Colon (tissue), 2 donors: Measurements from ENCODE around the gene MICB.
"Not testable (repeated sequence)": the region's sequence is repeated elsewhere in the genome, so short reads cannot be mapped to it uniquely, and the experiment has no call there.

Experiments used
- FAIRE-seq: peaks from 2 replicates; lab custom pipeline; 2012; peaks lifted over from hg19 to GRCh38; lab: Jason Lieb, UNC
- donor health status: control.
- donor health status: control.

MICB gene

DNA sequence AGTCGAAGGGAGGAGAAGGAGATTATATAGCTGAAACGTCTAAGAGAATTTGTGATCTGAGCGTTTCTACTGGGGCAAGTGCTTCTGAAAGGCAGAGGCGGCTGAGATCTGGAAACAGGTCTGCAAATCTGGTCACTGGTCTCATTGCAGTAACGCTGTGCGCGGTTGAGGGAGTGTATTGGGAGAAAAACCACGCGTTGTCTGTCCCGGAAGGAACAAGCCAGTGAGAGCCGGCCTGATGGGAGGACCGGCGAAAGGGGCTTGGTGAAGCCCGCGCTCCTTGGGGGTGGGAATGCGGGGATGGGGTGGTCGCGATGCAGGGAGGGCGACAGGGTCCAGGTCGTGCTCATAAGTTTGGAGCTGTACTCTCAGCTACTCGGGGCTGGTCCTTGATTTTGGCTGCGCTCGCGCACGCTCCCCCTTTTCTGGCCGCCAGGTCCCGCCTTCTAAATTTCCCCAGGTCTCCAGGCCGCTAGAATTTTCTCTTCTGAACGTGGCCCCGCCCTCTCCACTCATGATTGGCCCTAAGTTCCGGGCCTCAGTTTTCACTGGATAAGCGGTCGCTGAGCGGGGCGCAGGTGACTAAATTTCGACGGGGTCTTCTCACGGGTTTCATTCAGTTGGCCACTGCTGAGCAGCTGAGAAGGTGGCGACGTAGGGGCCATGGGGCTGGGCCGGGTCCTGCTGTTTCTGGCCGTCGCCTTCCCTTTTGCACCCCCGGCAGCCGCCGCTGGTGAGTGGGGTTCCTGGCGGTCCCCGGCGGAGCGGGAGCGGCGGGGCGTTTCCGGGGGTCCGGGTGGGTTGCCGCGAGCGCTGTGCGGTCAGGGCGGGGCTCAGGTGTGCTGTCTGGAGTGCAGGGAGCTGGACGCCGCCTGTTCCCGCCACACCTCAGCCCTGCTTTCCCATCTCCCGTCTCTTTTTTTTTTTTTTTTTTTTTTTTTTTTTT is at the start of gene MICB:
Gene MICB (plus strand): TSS at position 615 of the 946 bp plus-strand sequence. CDS start 49 bp downstream, at position 664.
- FAIRE-seq: no peak

DNA sequence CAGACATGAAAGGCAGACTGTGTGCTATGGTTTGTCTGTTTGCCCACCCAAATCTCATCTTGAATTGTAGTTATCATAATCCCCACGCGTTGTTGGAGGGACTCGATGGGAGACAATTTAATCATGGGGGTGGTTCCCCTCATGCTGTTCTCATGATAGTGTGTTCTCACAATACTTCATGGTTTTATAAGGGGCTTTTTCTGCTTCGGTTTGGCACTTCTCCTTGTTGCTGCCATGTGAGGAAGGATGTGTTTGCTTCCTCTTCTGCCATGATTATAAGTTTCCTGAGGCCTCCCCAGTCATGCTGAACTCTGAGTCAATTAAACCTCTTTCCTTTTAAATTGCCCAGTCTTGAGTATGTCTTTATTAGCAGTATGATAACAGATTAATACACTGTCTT is 47.2 kb upstream of the MICB start:
- FAIRE-seq: no peak

DNA sequence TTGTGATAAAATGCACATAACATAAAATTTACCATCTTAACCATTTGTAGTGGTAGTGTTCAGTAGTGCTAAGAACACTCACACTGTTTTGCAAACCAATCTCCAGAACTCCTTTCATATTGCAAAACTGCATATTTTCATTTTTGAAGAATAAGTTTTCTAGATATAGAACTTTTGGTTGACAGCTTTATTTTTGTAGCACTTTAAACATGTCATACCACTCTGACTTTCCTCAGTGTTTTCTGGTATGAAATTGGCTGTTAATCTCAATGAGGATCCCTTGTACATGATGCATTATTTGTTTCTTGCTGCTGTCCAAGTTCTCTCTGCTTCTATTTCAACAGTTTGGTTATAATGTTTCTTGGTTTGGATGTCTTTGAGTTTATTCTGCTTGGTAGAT is 45.1 kb upstream of the MICB start:
- no peak for FAIRE-seq

DNA sequence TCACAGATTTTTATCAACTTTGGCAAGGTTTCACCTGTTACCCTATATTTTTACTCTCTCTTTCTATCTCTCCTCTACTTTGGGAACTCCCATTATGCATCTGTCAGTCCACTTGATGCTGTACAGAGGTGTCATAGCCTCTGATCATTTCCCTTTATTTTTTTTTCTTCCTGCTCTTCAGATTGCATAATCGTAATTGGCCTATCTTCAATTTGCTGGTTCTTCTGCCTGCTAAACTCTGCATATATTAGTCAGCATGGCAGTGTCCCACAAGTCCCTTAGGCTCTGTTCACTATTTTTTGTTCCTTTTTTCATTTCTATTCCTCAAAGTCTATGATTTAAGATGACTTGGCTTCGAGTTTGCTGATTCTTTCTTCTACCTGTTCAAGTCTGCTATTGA is 44.7 kb upstream of the MICB start:
- FAIRE-seq: no peak

DNA sequence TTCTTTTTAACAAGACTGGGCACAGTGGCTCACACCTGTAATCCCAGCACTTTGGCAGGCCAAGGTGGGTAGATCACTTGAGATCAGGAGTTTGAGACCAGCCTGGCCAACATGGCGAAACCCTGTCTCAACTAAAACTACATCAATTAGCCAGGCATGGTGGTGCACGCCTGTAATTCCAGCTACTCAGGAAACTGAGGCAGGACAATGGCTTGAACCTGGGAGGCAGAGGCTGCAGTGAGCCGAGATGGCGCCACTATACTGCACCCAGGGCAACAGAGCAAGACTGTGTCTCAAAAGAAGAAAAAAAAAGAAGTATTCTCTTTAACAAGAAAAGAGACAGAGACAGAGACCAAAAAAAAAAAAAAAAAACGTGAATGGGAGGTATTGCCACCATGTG is 38.1 kb upstream of the MICB start:
- FAIRE-seq: not testable (repeated sequence)

GRCh38 chr6:31460361-31461025 is 37.5 kb upstream of the MICB start:
- no peak for FAIRE-seq

GRCh38 chr6:31462026-31462963 is 35.6 kb upstream of the MICB start:
- no peak for FAIRE-seq

- FAIRE-seq: no peak
These were observed 34.7 kb upstream of the MICB start for GRCh38 chr6:31462964-31463870.

- no peak for FAIRE-seq
These were observed 33.4 kb upstream of the MICB start for GRCh38 chr6:31464252-31465184.

- FAIRE-seq: no peak
These were observed 32.8 kb upstream of the MICB start for GRCh38 chr6:31465185-31465536.

DNA sequence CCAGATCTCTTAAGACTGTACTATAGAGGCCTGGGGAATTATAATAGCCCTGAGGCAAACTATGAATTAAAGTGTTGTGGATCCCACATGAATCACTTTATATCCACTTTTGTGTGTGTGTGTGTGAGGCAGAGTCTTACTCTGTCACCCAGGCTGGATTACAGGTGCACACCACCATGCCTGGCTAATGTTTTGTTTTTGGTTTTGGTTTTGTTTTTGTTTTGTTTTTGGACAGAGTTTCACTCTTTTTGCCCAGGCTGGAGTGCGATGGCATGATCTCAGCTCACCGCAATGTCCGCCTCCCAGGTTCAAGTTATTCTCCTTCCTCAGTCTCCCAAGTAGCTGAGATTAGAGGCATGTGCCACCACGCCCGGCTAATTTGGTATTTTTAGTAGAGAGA is 32.2 kb upstream of the MICB start:
- no peak for FAIRE-seq

DNA sequence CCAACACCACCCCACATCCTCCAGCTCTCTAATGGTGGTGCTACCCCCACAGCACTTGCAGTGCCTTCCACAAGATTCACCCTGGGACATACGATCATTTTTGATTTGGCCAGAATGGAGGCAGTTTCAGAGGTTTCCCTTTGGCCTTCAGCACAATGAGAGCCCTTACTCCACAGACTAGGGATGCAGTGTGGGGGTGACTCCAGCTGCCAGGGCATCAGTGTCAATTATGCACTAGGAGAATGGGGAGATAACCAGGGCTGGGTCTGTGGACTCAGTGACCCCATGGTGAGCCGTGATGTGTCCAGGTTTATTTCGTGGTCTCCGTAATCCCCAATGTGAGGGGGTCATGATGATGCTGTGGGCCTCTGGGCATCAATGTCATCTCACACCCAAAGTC is 31.5 kb upstream of the MICB start:
- no peak for FAIRE-seq

- no peak for FAIRE-seq
These were observed 30.8 kb upstream of the MICB start for GRCh38 chr6:31467151-31467550.

- no peak for FAIRE-seq
These were observed 29.6 kb upstream of the MICB start for GRCh38 chr6:31468311-31468710.

- no peak for FAIRE-seq
These were observed 27.1 kb upstream of the MICB start for GRCh38 chr6:31470801-31471200.

DNA sequence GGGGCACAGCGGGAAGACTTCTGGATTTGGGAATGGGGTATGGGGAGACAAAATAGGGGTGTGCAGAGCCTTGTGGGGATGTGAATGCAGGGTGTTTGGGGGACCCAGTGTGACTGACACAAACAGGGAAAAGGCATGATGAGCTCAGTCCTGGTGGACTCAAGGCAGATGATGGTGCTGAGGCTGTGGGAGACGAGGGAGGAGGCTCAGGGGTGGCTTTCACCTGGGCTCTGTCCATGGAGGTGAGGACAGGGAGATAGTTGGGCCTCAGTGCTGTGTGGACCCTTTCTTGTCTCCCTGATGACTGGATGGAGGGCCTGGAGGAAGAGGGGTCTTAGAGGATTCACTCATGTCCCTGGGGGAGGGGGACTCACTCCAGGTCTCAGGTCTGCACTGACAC is 26.2 kb upstream of the MICB start:
- FAIRE-seq: no peak

GRCh38 chr6:31472259-31472658 is 25.7 kb upstream of the MICB start:
- no peak for FAIRE-seq

DNA sequence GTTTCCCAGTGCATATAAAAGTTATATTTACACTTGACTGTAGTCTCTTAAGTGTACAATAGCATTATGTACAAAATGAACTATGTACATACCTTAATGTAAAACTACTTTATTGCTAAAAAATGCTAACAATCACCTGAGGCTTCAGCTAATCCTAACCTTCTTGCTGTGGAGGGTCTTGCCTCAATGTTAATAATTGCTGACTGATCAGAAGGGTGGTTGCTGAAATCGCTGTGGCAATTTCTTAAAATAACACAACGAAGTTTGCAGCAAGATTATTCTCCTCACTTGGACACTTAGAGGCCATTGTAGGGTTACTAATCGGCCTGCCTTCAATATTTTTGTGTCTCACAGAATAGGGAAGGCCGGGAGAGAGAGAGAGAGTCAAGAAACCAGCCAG is 24.7 kb upstream of the MICB start:
- no peak for FAIRE-seq

DNA sequence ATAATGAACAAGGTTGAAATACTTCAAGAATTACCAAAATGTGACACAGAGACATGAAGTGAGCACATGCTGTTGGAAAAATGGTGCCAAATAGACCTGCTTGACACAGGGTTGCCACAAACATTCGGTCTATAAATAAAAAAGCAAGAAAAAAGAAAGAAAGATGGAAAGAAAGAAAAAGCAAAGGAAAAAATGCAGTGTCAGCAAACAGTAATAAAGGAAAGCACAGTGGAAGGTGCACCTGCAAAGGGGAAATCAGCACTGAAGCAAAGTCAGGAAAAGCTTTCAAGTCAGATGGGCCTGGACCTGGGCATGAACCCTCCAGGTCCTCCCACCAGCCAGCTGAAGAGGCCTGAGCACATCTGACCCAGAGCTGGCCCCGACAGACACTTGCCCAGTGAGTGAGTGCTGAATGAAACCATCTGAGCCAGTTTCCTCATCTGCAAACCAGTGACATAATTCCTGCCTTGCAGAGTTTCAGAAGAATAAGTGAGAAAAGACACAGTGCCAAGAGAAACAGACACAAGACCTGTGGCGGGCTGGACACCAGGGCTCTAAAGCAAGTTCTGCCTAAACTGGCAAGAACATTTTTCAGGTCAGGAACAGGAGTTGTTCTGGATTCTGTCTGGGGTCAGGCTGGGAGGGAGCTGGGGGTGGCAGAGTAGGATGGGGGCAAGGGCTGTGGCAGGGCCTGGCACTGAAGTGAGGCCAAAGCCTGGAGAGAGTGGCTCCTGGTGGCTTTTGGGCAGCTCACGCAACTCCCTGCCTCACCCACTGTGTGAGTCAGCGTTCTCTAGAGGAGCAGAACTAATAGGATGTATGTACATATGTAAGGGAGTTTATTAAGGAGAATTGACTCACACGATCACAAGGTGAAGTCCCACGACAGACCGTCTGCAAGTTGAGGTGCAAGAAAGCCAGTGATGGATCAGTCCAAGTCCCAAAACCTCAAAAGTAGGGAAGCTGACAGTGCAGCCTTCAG is 23.9 kb upstream of the MICB start:
- FAIRE-seq: no peak
